Measurements from ENCODE around the gene CHD2. TPM values are rescaled to one million over a fixed set of nuclear protein-coding genes. Genes with fewer than 3 reads are reported as not detected.
A peak's percentile ranks its signal among the peaks of the same experiment; 100 is the strongest.

The CHD2 gene
- total and polyA plus RNA-seq, 9 donors = 53.4 to 71.2 (median 54.8) TPM

DNA sequence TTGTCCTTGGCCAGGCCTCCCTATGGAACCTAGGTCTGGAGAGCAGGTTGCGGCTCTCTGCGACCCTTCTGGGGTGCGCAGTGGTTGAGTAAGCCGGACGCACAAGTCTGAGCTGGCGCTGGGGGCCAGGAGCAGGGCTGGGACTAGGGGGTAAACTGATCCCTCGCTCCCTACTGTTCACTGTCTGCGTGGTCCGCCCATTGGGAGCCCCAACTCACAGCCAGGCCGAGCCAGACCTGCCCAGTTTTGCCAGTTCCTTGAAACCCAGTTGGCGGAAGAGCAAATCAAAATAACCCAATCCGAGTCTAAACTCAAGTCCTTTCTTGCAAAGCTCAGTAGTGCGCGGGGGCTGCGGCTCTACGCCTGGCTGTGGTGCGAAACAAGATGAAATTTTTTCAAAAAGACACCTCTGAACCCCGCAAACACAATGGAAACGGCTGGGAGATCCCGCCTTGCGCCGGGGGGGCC is 171.4 kb downstream of the CHD2 start:
- H3K4me3 ChIP-seq (ENCODE audit: low read length) = peak overlapping the region; percentile 68
- 13% methylated on average over 10 of the region's 22 CpGs for WGBS (ENCODE audit: insufficient coverage)
- peaks cover 67% of the 10 kb centered on the region for H3K4me1 ChIP-seq (ENCODE audit: control insufficient read depth, insufficient read depth, low read length)
- no peak for DNase-seq
- H3K36me3 ChIP-seq (ENCODE audit: control insufficient read depth, insufficient read depth, low read length) = peaks cover 16% of the 10 kb centered on the region
- H3K27ac ChIP-seq (ENCODE audit: low read length) = peak overlapping the region; percentile 86
- peaks cover 33% of the 10 kb centered on the region for H3K27me3 ChIP-seq (ENCODE audit: control insufficient read depth, insufficient read depth, low read length)
- H3K9me3 ChIP-seq (replicated peaks; ENCODE audit: control insufficient read depth, low read depth, low read length) = no peaks in the 10 kb centered on the region

GRCh38 chr15:93072011-93072410 is 171.9 kb downstream of the CHD2 start:
- 0% methylated on average over 2 of the region's 10 CpGs for WGBS (ENCODE audit: insufficient coverage)
- Histone ChIP-seq H3K27ac (ENCODE audit: low read length) (peak overlapping the region; percentile 86), H3K4me1 (ENCODE audit: control insufficient read depth, insufficient read depth, low read length) (peaks cover 72% of the 10 kb centered on the region), H3K9me3 (replicated peaks; ENCODE audit: control insufficient read depth, low read depth, low read length) (no peaks in the 10 kb centered on the region), H3K36me3 (ENCODE audit: control insufficient read depth, insufficient read depth, low read length) (peaks cover 16% of the 10 kb centered on the region), H3K27me3 (ENCODE audit: control insufficient read depth, insufficient read depth, low read length) (peaks cover 33% of the 10 kb centered on the region), H3K4me3 (ENCODE audit: low read length) (peak overlapping the region; percentile 68)
- DNase-seq = peak; percentile 90

- WGBS (ENCODE audit: insufficient coverage) = 0% methylated on average over 83 of the region's 96 CpGs
- peaks cover 68% of the 10 kb centered on the region for H3K4me1 ChIP-seq (ENCODE audit: control insufficient read depth, insufficient read depth, low read length)
- peak; percentile 97 for DNase-seq
- peak overlapping the region; percentile 86 for H3K27ac ChIP-seq (ENCODE audit: low read length)
- H3K27me3 ChIP-seq (ENCODE audit: control insufficient read depth, insufficient read depth, low read length) = peaks cover 33% of the 10 kb centered on the region
- peak overlapping the region; percentile 68 for H3K4me3 ChIP-seq (ENCODE audit: low read length)
- H3K9me3 ChIP-seq (replicated peaks; ENCODE audit: control insufficient read depth, low read depth, low read length) = no peaks in the 10 kb centered on the region
- H3K36me3 ChIP-seq (ENCODE audit: control insufficient read depth, insufficient read depth, low read length) = peaks cover 12% of the 10 kb centered on the region
Measured at GRCh38 chr15:93072411-93073394, 172.6 kb downstream of the CHD2 start.

GRCh38 chr15:93073465-93073952 is 173.4 kb downstream of the CHD2 start:
- no peaks in the 10 kb centered on the region for H3K9me3 ChIP-seq (replicated peaks; ENCODE audit: control insufficient read depth, low read depth, low read length)
- peaks cover 60% of the 10 kb centered on the region for H3K4me1 ChIP-seq (ENCODE audit: control insufficient read depth, insufficient read depth, low read length)
- H3K4me3 ChIP-seq (ENCODE audit: low read length) = peak overlapping the region; percentile 39
- H3K27me3 ChIP-seq (ENCODE audit: control insufficient read depth, insufficient read depth, low read length) = peaks cover 33% of the 10 kb centered on the region
- peak overlapping the region; percentile 80 for H3K27ac ChIP-seq (ENCODE audit: low read length)
- H3K36me3 ChIP-seq (ENCODE audit: control insufficient read depth, insufficient read depth, low read length) = peaks cover 9% of the 10 kb centered on the region
- no peak for DNase-seq
- WGBS (ENCODE audit: insufficient coverage) = 13% methylated on average over 30 of the region's 30 CpGs

DNA sequence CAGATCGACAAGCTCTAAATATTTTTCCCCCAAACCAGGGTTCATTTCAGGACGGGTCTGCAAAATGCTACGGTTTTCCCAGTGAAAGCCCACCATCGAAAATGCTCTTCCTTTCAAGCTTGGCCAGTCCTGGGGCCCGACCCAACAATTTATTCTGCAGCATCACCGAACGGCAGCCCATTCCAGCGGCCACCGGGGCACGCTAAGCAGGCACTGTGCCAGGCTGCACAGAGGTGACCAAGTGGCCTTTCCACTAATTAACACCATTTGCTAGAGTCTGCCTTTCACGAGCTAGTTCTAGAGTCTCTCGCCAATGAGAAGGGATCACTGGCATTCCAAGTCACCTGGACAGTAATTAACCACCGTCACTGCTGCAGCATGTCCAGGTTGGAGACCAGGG is 174.5 kb downstream of the CHD2 start:
- no peak for DNase-seq
- Histone ChIP-seq H3K36me3 (ENCODE audit: control insufficient read depth, insufficient read depth, low read length) (peaks cover 6% of the 10 kb centered on the region), H3K9me3 (replicated peaks; ENCODE audit: control insufficient read depth, low read depth, low read length) (no peaks in the 10 kb centered on the region), H3K27ac (ENCODE audit: low read length) (no peak overlapping the region), H3K4me3 (ENCODE audit: low read length) (no peak overlapping the region), H3K27me3 (ENCODE audit: control insufficient read depth, insufficient read depth, low read length) (peaks cover 33% of the 10 kb centered on the region), H3K4me1 (ENCODE audit: control insufficient read depth, insufficient read depth, low read length) (peaks cover 50% of the 10 kb centered on the region)
- 35% methylated on average over 13 of the region's 13 CpGs for WGBS (ENCODE audit: insufficient coverage)

DNA sequence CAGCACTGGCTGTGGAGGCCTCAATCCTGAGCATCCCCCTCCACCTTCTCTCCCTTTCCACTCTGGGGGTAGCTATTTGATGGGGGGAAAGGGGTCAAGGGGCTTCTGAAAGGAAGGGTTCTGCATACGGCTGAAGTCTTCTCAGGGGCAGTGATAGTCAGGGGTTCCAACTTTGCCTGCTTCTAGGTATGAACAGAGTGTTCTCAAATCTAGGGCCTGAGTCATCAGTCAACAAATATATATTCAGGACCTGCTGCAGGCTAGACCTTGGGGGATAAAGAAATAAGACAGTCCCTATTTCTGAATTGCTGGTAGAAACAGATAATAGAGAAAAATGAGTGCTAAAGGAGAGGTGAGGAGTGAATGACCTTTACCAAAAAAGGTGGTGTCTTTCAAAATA is 176.1 kb downstream of the CHD2 start:
- Histone ChIP-seq H3K27ac (ENCODE audit: low read length) (no peak overlapping the region), H3K36me3 (ENCODE audit: control insufficient read depth, insufficient read depth, low read length) (peaks cover 4% of the 10 kb centered on the region), H3K4me1 (ENCODE audit: control insufficient read depth, insufficient read depth, low read length) (peaks cover 42% of the 10 kb centered on the region), H3K4me3 (ENCODE audit: low read length) (no peak overlapping the region), H3K9me3 (replicated peaks; ENCODE audit: control insufficient read depth, low read depth, low read length) (no peaks in the 10 kb centered on the region), H3K27me3 (ENCODE audit: control insufficient read depth, insufficient read depth, low read length) (peaks cover 27% of the 10 kb centered on the region)
- WGBS (ENCODE audit: insufficient coverage) = no CpG with 5 or more reads among the region's 1 CpG
- no peak for DNase-seq

GRCh38 chr15:93076875-93077274 is 176.8 kb downstream of the CHD2 start:
- H3K9me3 ChIP-seq (replicated peaks; ENCODE audit: control insufficient read depth, low read depth, low read length) = no peaks in the 10 kb centered on the region
- H3K4me3 ChIP-seq (ENCODE audit: low read length) = no peak overlapping the region
- 89% methylated on average over 3 of the region's 5 CpGs for WGBS (ENCODE audit: insufficient coverage)
- peaks cover 21% of the 10 kb centered on the region for H3K27me3 ChIP-seq (ENCODE audit: control insufficient read depth, insufficient read depth, low read length)
- H3K36me3 ChIP-seq (ENCODE audit: control insufficient read depth, insufficient read depth, low read length) = peaks cover 4% of the 10 kb centered on the region
- H3K27ac ChIP-seq (ENCODE audit: low read length) = no peak overlapping the region
- no peak for DNase-seq
- peaks cover 35% of the 10 kb centered on the region for H3K4me1 ChIP-seq (ENCODE audit: control insufficient read depth, insufficient read depth, low read length)

Other genes with a start within 250 kb of the CHD2 start
- 13.3 TPM for gene FAM174B, start 244.5 kb upstream of the CHD2 start, total RNA-seq
- 10 to 100 TPM; 16.7 to 25.4 (median 17.6) TPM for gene FAM174B, start 244.5 kb upstream of the CHD2 start, polyA plus RNA-seq (ENCODE audit: insufficient read depth in 1 of 8, insufficient read length in 8 of 8, low replicate concordance in 1 of 8)
- 16.4 TPM for gene RGMA, start 188.9 kb downstream of the CHD2 start, total RNA-seq
- gene RGMA, start 188.9 kb downstream of the CHD2 start, polyA plus RNA-seq (ENCODE audit: insufficient read depth in 1 of 8, insufficient read length in 8 of 8, low replicate concordance in 1 of 8) = 10 to 100 TPM; 51.3 to 90.8 (median 70.8) TPM